HG02970 (cell line): Measurements from ENCODE around the gene LPXN.

Experiments
- ATAC-seq: cut with Tn5 transposase; IDR thresholded peaks from one replicate; pipeline ENCODE4 v1.9.1; 2021; ENCODE audit warnings: mild to moderate bottlenecking, moderate library complexity, moderate number of reproducible peaks; ENCODE audit not compliant: unreplicated experiment, low FRiP score

LPXN gene

DNA sequence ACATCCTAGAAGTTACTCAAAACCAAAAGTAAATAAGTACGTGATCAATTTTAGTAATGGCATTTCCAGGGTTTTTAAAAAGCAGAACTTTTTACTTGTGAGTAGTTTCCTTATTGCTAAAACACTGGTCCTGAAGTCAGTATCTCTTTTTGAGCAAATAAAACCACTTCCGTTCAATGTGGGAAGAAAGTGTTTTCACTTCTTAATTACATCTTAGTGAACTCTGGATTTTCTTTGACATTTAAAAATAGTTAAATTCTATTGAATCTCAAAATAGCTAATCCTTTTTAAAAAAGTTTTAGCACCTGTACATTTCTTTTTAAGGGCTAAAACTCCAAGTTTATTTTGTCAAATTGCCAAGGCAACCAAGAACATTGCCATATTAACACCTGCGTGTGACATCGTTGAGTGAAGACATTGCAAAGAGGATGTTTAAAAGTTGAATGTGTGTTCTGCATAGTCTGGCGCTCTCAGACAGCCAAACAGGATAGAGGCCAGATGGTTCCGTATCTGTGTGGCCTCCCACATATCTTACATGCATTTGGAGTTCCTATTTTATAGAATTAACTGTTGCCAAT lies 50.5 kb downstream of the LPXN start:
- ATAC-seq = peak; percentile 83

DNA sequence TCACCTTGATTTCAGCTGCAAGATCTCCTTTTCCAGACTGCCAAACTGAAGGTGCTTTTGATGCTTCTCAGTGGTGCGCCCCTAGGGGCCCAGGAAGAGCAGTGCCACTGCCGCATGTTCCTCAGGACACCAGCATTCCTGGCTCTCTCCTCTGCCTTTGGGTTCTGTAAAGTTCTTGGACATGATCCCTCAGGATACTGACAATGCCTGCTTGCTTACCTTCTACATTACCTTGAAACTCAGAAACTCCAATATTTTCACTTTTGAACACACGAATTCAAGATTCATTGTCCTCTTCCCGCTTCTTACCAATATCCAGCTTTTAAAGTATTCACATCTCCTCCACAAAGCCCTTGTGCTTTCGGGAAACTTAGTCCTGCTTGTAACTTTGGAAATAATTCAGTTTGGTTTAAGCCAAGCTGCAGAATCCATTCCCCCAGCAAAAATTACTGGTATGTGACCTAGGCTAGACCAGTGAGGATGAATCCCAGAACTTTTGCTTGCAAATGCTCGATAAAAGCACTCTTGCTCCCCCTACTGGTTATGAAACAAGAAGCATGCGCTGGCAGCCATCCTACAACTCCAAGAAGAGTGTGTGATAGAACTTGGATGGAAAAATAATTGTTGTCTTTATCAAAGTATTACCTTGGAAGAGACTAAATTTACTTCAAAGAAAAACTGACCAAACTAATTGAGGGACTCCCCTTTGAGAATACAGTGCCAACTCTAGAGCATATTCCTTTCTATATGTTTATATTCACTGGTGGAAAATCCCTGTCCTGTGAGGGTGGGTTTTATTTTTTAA lies 51.2 kb downstream of the LPXN start:
- ATAC-seq = peak; percentile 29

- no peak for ATAC-seq
Observed at GRCh38 chr11:58513747-58514367, 61.8 kb downstream of the LPXN start.

DNA sequence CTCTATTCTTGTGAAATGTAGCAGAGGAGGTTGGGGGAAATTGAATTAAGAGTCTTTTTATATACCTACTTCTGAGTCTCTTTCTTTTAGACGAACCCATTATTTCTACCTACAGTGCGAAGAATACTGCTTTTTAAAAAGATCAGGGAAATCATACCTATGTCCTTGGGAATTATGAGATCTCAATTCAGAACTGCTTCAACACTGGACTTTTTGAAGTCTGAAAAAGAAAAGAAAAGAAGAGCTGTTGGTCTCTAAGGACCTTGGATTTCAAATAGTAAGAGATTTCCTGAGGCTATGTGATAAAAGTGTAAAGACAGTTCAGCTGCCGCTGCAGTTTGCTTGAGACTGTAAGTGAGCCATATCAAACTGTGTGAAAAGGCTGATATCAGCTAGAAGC lies 64.0 kb downstream of the LPXN start:
- ATAC-seq = no peak

- ATAC-seq = no peak
Observed at GRCh38 chr11:58509748-58510147, 65.9 kb downstream of the LPXN start.

GRCh38 chr11:58508814-58509213 lies 66.8 kb downstream of the LPXN start:
- no peak for ATAC-seq

GRCh38 chr11:58508005-58508404 lies 67.7 kb downstream of the LPXN start, which contains the start of gene OR5B21:
Gene OR5B21, minus strand, starts transcription at chr11:58508105. Its CDS starts 0 bp downstream, at chr11:58508105.
- ATAC-seq = no peak

GRCh38 chr11:58507355-58507754 lies 68.3 kb downstream of the LPXN start:
- ATAC-seq = no peak

GRCh38 chr11:58506935-58507334 lies 68.7 kb downstream of the LPXN start:
- ATAC-seq = no peak

- ATAC-seq = no peak
Observed at GRCh38 chr11:58505849-58506248, 69.8 kb downstream of the LPXN start.

DNA sequence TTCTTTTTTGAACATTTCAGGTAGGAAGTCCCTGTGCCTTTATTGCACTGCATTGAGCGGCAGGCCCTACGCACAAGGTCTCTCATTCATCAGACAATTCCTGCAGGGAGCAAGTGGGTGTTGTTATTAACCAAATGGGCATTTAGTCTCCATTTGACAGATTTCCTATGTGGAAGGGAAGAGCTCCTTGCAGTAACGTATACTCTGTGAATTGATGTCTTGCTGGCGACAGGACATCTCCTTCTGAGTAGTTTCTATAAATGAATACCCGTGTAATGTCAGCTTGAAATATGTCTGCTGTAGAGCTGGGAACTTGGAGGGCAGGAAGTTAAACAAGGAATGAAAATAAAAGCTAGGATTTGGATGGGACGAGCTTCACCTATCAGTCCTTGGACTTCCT lies 71.4 kb downstream of the LPXN start:
- ATAC-seq = no peak

DNA sequence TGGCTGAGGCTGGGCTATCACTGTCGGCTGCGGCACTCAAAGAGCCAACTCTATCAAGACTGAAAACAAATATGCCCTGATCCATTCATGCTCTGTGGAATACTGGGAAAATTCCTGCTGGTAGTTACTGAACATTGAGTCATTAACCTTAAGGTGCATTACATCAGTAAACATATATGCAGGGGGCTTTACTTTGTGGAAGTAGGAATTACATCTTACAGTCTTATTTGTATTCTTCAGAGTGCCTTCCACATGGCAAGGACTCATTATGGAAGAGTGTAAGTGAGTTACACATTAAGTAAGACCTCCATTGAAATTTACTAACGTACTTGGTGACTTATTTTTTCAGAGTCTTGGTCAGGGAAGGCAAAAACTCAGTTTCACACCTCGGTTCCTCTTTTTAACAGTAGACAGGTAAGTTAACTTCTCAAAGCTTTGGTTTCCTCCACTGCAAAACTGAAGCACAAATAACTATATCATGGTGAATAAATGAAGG lies 72.2 kb downstream of the LPXN start:
- peak; percentile 94 for ATAC-seq

GRCh38 chr11:58502004-58502403 lies 73.7 kb downstream of the LPXN start:
- no peak for ATAC-seq

DNA sequence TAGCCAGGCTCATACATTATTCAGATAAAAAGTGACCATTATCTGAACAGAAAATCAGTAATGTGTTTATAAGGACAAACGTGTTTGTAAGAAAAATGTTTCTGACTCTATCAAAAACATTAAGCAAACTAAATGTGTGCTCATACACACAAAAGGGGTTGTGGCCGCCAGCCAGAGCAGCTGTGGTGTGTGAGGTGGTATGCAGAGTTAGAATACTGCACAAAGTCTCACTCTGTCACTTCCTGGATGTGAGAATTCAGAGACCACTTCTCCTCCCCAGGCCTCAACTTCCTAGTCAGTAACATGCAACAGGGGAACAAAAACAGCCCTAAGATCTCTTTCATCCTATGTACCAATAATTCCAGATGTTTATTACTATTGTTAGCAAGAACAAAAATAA lies 77.2 kb downstream of the LPXN start:
- ATAC-seq = no peak

- ATAC-seq = no peak
Observed at GRCh38 chr11:58497951-58498350, 77.7 kb downstream of the LPXN start.

- no peak for ATAC-seq
Observed at GRCh38 chr11:58495906-58496305, 79.8 kb downstream of the LPXN start.

DNA sequence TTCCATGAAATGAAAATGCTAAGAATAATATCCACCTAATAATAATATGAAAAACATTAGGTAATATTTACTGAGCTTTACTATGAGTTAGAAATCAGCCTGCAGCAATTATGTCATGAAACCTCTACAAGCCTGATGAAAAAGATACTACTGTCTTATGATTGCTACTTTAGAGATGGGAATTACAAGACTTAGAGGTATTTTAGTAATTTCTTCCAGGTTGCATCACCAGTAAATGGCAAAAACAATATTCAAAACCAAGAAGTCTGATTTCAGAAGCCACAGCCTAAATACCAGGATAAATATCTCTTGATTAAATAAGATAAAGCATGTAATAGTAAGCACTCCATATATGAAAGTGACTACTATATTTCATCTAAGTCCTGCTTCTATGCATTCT lies 81.6 kb downstream of the LPXN start:
- no peak for ATAC-seq

DNA sequence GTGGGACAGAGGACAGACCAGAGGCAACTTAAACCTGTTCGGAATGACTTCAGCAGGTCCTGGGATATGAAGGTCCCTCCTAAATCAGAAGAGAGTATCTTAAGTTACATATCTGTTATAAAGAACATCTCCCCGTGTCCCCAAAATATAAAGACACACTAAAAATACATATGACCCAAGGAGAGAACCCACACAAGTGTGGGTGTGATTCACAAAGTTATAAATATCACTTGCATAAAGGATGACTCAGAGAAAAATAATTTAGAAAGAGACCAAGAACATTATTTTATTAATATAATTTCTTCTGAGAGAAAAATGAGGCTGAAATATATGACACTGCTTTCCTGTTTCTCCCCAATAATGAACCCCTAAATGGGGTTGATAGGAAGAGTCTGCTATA lies 82.0 kb downstream of the LPXN start:
- ATAC-seq = no peak

GRCh38 chr11:58490827-58491226 lies 84.8 kb downstream of the LPXN start:
- no peak for ATAC-seq

DNA sequence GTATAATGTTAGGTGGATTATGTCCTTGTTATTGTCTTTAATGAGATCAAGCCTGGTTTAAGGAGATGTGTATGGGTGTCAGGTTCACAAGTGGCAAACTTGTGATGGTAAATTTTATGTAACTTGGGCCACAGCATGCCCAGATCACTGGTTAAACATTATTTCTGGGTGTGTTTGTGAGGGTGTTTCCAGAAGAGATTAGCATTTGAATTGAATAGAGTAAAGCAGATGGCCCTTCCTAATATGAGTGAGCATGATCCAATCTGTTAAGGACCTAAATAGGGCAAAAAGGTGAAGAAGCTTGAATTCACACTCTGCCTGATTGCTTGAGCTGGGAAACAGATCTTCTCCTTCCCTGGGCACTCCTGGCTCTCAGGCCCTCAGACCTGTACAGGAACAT lies 88.5 kb downstream of the LPXN start:
- ATAC-seq = no peak

GRCh38 chr11:58485961-58486360 lies 89.7 kb downstream of the LPXN start:
- ATAC-seq = no peak
